Measurements from ENCODE around the gene KCNH1. TPM values are rescaled to one million over a fixed set of nuclear protein-coding genes. Genes with fewer than 3 reads are reported as not detected.

The KCNH1 gene
- total and polyA plus RNA-seq, 2 experiments from 2014 or later: 0.28 TPM; not detected in 1

GRCh38 chr1:210748796-210749195 is 385.2 kb downstream of the KCNH1 start:
- Mint-ChIP-seq H3K4me1 (no peaks in the 10 kb centered on the region), H3K36me3 (ENCODE audit: low read depth) (no peaks in the 10 kb centered on the region), H3K4me3 (no peak overlapping the region), H3K27ac (no peak overlapping the region), H3K27me3 (ENCODE audit: insufficient read depth, low read depth, poor library complexity) (peaks cover 2% of the 10 kb centered on the region), H3K9me3 (no peaks in the 10 kb centered on the region)
- ATAC-seq (no peak), DNase-seq (ENCODE audit: low spot score) (no peak)
- Histone ChIP-seq H3F3A (replicated peaks; ENCODE audit: low read depth) (no peaks in the 10 kb centered on the region), H3K4me1 (ENCODE audit: insufficient read depth) (no peaks in the 10 kb centered on the region), H3K9me2 (ENCODE audit: insufficient read depth) (no peaks in the 10 kb centered on the region), H3K4me2 (no peak overlapping the region), H3K27me3 (ENCODE audit: insufficient read depth) (no peaks in the 10 kb centered on the region), H3K79me2 (replicated peaks; ENCODE audit: insufficient read depth) (no peaks in the 10 kb centered on the region), H4K20me1 (replicated peaks; ENCODE audit: insufficient read depth) (no peaks in the 10 kb centered on the region), H3K4me3 (no peak overlapping the region), H3K27ac (ENCODE audit: low read depth) (no peak overlapping the region), H3K36me3 (ENCODE audit: insufficient read depth) (no peaks in the 10 kb centered on the region), H2AFZ (no peak overlapping the region)
- no peak for TF ChIP-seq EZH2 (IDR thresholded peaks at IDR 0.05; ENCODE audit: low read depth, unreplicated experiment)
- TF ChIP-seq CREB1 (CRISPR knock-in tag; IDR thresholded peaks at IDR 0.05; ENCODE audit: low read depth): no peak
- TF ChIP-seq EZH2phosphoT487 (IDR thresholded peaks at IDR 0.05; ENCODE audit: unreplicated experiment): no peak
- no peak for TF ChIP-seq ZNF462 (CRISPR knock-in tag; IDR thresholded peaks at IDR 0.05)
- no peak for TF ChIP-seq NANOG (IDR thresholded peaks at IDR 0.05; ENCODE audit: borderline replicate concordance)
- no peak for TF ChIP-seq STAT1 (IDR thresholded peaks at IDR 0.05; ENCODE audit: unreplicated experiment)
- TF ChIP-seq ZNF114 (CRISPR knock-in tag; IDR thresholded peaks at IDR 0.05): no peak
- TF ChIP-seq CTCF (conservative IDR thresholded peaks at IDR 0.05; ENCODE audit: low read depth in 2 of 2): no peak
- TF ChIP-seq POLR2AphosphoS5 (IDR thresholded peaks at IDR 0.05; ENCODE audit: low read depth): no peak
- no peak for TF ChIP-seq JUNB (IDR thresholded peaks at IDR 0.05; ENCODE audit: unreplicated experiment)

Data from GM23338 (cell line).